ENCODE results near the gene PSD2.

DNA sequence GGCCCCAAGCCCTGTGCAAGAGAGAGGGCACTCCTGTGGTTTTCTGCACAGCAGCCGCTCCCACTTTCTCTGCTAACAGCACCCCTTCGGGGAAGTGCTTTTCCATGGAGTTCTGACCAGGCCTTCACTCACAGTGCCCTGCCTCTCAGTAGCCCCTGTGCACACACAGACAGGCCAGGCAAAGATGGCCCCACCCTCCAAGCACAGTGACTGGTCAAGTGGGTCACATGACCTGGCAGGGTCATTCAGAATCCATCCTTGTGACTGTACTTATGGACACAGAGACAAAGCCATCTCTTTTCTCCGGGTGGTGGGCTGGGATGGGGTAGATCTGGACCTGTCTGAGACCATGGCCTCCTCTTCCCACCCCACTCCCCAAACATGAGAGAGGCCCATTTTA lies 82.5 kb downstream of the PSD2 start:
- TF ChIP-seq EZH2 (IDR thresholded peaks at IDR 0.05) (no peak), POLR2AphosphoS5 (IDR thresholded peaks at IDR 0.05; ENCODE audit: borderline replicate concordance, low read depth, low read length) (no peak)

Data from SK-N-MC (cell line).